ENCODE data around the gene GET4. TPM values are rescaled to one million over a fixed set of nuclear protein-coding genes. Genes with fewer than 3 reads are reported as not detected.

GET4 gene
- total and polyA plus RNA-seq, 12 donors: 14.7 to 38.6 (median 20.8) TPM

DNA sequence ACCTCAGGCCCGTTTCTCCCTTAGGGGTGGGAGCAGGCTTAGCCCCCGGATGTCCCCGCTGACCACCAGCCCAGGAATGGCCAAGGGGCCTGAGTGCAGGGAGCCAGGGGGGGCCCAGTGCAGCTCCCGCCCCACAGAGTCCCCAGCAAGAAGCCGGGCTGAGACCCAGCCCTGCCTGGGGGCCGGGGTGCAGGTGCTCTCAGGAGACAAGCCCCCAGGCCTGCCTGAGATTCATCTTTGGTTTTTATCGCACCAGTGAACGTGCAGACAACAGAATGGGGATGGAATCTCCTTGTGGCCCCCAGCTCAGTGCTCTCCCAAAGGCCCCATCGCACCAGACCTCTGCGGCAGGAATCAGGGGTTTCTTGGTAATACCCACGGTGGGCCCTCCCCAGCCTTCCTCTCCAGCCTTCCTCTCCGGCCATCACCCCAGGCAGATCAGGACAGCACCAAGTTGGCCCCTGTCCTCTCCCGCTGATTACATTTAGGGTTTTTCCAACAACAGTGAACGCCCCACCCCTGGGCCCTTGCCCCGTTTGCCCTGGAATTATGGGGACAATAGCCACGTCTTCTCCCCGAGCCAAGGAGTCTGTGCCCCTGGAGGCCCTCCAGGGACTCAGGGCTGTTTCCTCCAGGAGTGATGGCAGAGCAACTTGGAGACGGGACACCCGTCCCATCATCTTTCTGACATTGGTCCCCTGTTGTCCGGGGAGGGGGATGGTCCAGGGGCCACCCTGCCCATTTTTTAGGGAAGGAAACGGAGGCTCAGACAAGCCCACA is 55.7 kb downstream of the GET4 start:
- 90% methylated on average over 21 of the region's 21 CpGs for WGBS, 2 donors
- H3K36me3 ChIP-seq: peaks cover 0 to 8% (median 0%) of the 10 kb centered on the region in 9 donors
- no peaks in the 10 kb centered on the region for H3K27me3 ChIP-seq
- peak in 1 of 2 donors; percentile 11 for DNase-seq
- no peak overlapping the region for H3K4me3 ChIP-seq
- no peak overlapping the region for H3K27ac ChIP-seq
- ATAC-seq: peak in 1 of 8 donors; percentile 9
- peaks cover 0 to 47% (median 0%) of the 10 kb centered on the region in 9 donors for H3K4me1 ChIP-seq
- no peaks in the 10 kb centered on the region for H3K9me3 ChIP-seq
- TF ChIP-seq, protein P1, sequence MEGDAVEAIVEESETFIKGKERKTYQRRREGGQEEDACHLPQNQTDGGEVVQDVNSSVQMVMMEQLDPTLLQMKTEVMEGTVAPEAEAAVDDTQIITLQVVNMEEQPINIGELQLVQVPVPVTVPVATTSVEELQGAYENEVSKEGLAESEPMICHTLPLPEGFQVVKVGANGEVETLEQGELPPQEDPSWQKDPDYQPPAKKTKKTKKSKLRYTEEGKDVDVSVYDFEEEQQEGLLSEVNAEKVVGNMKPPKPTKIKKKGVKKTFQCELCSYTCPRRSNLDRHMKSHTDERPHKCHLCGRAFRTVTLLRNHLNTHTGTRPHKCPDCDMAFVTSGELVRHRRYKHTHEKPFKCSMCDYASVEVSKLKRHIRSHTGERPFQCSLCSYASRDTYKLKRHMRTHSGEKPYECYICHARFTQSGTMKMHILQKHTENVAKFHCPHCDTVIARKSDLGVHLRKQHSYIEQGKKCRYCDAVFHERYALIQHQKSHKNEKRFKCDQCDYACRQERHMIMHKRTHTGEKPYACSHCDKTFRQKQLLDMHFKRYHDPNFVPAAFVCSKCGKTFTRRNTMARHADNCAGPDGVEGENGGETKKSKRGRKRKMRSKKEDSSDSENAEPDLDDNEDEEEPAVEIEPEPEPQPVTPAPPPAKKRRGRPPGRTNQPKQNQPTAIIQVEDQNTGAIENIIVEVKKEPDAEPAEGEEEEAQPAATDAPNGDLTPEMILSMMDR (IDR thresholded peaks at IDR 0.05): no peak
- intact Hi-C loops (cut with DNase I): no loop called here

- H3K36me3 ChIP-seq: peaks cover 0 to 8% (median 0%) of the 10 kb centered on the region in 9 donors
- H3K27ac ChIP-seq: no peak overlapping the region
- DNase-seq: peak in 1 of 2 donors; percentile 7
- TF ChIP-seq, protein P1 (IDR thresholded peaks at IDR 0.05): no peak
- ATAC-seq: no peak
- no peak overlapping the region for H3K4me3 ChIP-seq
- H3K9me3 ChIP-seq: no peaks in the 10 kb centered on the region
- peaks cover 0 to 42% (median 0%) of the 10 kb centered on the region in 9 donors for H3K4me1 ChIP-seq
- intact Hi-C loops (cut with DNase I): no loop called here
- 88 to 94% methylated on average over 11 of the region's 11 CpGs for WGBS, 2 donors
- H3K27me3 ChIP-seq: no peaks in the 10 kb centered on the region
Measured at GRCh38 chr7:932651-932975, 56.3 kb downstream of the GET4 start.

DNA sequence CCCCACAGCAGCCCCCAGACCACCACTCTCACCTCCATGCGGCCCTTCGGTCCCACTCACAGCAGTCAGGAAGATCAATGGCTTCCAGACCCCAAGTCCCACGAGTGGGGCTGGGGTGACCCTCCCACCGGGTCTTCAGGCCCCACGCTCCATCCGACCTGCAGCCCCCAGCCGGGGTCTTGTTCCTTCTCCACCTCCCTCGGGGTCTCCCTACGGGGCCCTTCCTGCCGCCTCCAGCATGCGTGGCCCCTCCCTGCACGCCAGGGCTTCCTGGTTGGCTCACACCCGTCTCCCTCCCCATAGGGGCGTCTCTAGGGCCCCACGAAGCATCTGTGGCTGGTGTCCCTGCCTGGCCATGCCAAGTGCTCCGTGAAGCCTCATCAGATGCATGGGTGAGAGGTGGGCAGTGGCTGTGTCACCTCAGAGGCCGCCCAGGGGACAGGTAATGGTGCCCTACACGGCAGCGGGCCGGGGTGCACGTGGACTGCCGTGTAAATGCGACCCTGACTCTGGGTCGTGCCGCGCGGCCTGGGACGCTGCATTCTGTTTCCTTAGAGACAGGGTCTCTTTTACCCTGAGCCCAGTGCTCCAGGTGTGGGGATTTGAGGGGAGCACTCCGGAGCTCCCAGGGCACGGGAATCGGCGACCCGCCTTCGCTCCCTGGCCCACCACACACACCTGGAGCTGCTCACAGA is 58.3 kb downstream of the GET4 start:
- Histone ChIP-seq H3K27me3 (no peaks in the 10 kb centered on the region), H3K4me1 (peaks cover 0 to 24% (median 0%) of the 10 kb centered on the region in 9 donors), H3K4me3 (no peak overlapping the region), H3K9me3 (no peaks in the 10 kb centered on the region), H3K27ac (no peak overlapping the region), H3K36me3 (peaks cover 0 to 8% (median 0%) of the 10 kb centered on the region in 9 donors)
- 80 to 85% methylated on average over 34 of the region's 34 CpGs for WGBS, 2 donors
- DNase-seq (peak in 1 of 2 donors; percentile 9), ATAC-seq (peak in 1 of 8 donors; percentile 43)
- intact Hi-C loops (cut with DNase I): no loop called here
- TF ChIP-seq, protein P1 (IDR thresholded peaks at IDR 0.05): no peak

GRCh38 chr7:935164-935873 is 59.0 kb downstream of the GET4 start:
- no peaks in the 10 kb centered on the region for H3K27me3 ChIP-seq
- H3K36me3 ChIP-seq: peaks cover 0 to 8% (median 0%) of the 10 kb centered on the region in 9 donors
- intact Hi-C loops (cut with DNase I): no loop called here
- DNase-seq (peak in 1 of 2 donors; percentile 7), ATAC-seq (peak in 1 of 8 donors; percentile 10)
- no peak overlapping the region for H3K4me3 ChIP-seq
- peaks cover 0 to 19% (median 0%) of the 10 kb centered on the region in 9 donors for H3K4me1 ChIP-seq
- WGBS, 2 donors: 83 to 86% methylated on average over 44 to 46 of the region's 46 CpGs
- no peak overlapping the region for H3K27ac ChIP-seq
- H3K9me3 ChIP-seq: peaks cover 0 to 1% (median 0%) of the 10 kb centered on the region in 11 donors
- TF ChIP-seq, protein P1 (IDR thresholded peaks at IDR 0.05): no peak
